H1 (cell line): ENCODE results near the gene TXNDC8.

Experiments used
- EGR1 ChIP-seq: IDR thresholded peaks from 2 replicates; pipeline ENCODE4 v1.6.1; 2011; ENCODE audit warnings: low read depth, low read length, borderline replicate concordance
- EZH2 ChIP-seq: fragments of 200-600 bp; sonication (generic); IDR thresholded peaks from 2 replicates; pipeline ENCODE4 v1.7.1; 2012; ENCODE audit warnings: low read depth, mild to moderate bottlenecking, moderate library complexity, low read length, inconsistent platforms; ENCODE audit not compliant: severe bottlenecking
- POLR2A ChIP-seq, 2 experiments: IDR thresholded peaks; 1 replicate in 1 of 2; 2 replicates in 1 of 2; pipeline ENCODE4 v1.6.1; 2011; ENCODE audit warnings: low read depth in 2 of 2, low read length in 2 of 2, mild to moderate bottlenecking in 2 of 2; ENCODE audit errors: control extremely low read depth in 1 of 2
- POLR2AphosphoS5 ChIP-seq: IDR thresholded peaks from 2 replicates; pipeline ENCODE4 v1.6.1; 2011; ENCODE audit warnings: low read depth, low read length
- RFX5 ChIP-seq: IDR thresholded peaks from 2 replicates; pipeline ENCODE4 v1.6.1; 2011; ENCODE audit warnings: low read depth, low read length, improper control_type of control experiment, borderline replicate concordance
- SIX5 ChIP-seq: IDR thresholded peaks from 2 replicates; pipeline ENCODE4 v1.6.1; 2011; ENCODE audit warnings: mild to moderate bottlenecking, low read depth, low read length
- TAF1 ChIP-seq: IDR thresholded peaks from 2 replicates; pipeline ENCODE4 v1.6.1; 2011; ENCODE audit warnings: mild to moderate bottlenecking, low read depth, low read length
- YY1 ChIP-seq: IDR thresholded peaks from 2 replicates; pipeline ENCODE4 v1.6.1; 2011; ENCODE audit warnings: low read depth, mild to moderate bottlenecking, low read length
- ZNF274 ChIP-seq: IDR thresholded peaks from 2 replicates; pipeline ENCODE4 v1.7.0; 2012; ENCODE audit warnings: low read length, borderline replicate concordance; ENCODE audit errors: extremely low read depth
- TF ChIP-seq, protein P1 (sequence below), 3 experiments: IDR thresholded peaks; 1 replicate in 2 of 3; 2 replicates in 1 of 3; pipeline versions ENCODE4 v1.5.1 to v1.6.1; 2011; ENCODE audit warnings: low read length in 3 of 3, mild to moderate bottlenecking in 3 of 3, inconsistent platforms in 2 of 3, low read depth in 1 of 3, moderate library complexity in 1 of 3; ENCODE audit not compliant: insufficient read depth in 1 of 3; ENCODE audit errors: control extremely low read depth in 1 of 3
- TF ChIP-seq, protein P2 (sequence below): IDR thresholded peaks from 2 replicates; pipeline ENCODE4 v1.6.1; 2012; ENCODE audit warnings: inconsistent platforms

DNA sequence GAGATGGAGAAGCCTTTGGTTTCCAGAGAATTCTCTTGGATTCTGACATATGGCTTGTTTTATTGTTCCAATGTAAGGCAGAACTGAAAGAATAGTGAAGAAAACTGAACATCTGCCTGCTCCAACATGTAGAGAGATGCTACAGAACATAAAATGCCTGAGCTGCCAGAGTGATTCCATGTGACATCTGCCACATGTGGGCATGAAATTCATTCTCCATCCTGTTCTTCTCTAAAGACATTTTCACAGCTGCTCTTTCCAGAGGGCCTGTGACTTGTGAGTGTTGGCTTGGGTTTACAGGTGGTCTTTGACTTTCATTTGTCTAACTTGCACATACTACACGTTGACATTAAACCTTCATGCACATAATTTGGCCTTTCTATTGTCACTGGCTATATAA is 47.7 kb downstream of the TXNDC8 start:
- no peak for TF ChIP-seq EGR1
- TF ChIP-seq POLR2A (IDR thresholded peaks at IDR 0.05; ENCODE audit: control extremely low read depth in 1 of 2, low read depth in 2 of 2, low read length in 2 of 2): no peak
- no peak for TF ChIP-seq EZH2
- TF ChIP-seq, protein P1, sequence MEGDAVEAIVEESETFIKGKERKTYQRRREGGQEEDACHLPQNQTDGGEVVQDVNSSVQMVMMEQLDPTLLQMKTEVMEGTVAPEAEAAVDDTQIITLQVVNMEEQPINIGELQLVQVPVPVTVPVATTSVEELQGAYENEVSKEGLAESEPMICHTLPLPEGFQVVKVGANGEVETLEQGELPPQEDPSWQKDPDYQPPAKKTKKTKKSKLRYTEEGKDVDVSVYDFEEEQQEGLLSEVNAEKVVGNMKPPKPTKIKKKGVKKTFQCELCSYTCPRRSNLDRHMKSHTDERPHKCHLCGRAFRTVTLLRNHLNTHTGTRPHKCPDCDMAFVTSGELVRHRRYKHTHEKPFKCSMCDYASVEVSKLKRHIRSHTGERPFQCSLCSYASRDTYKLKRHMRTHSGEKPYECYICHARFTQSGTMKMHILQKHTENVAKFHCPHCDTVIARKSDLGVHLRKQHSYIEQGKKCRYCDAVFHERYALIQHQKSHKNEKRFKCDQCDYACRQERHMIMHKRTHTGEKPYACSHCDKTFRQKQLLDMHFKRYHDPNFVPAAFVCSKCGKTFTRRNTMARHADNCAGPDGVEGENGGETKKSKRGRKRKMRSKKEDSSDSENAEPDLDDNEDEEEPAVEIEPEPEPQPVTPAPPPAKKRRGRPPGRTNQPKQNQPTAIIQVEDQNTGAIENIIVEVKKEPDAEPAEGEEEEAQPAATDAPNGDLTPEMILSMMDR (IDR thresholded peaks at IDR 0.05; ENCODE audit: control extremely low read depth in 1 of 3, insufficient read depth in 1 of 3, low read depth in 1 of 3, low read length in 3 of 3): no peak
- TF ChIP-seq TAF1: no peak
- no peak for TF ChIP-seq RFX5
- no peak for TF ChIP-seq SIX5
- TF ChIP-seq, protein P2, sequence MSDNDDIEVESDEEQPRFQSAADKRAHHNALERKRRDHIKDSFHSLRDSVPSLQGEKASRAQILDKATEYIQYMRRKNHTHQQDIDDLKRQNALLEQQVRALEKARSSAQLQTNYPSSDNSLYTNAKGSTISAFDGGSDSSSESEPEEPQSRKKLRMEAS: no peak
- TF ChIP-seq POLR2AphosphoS5: no peak
- no peak for TF ChIP-seq ZNF274
- no peak for TF ChIP-seq YY1
